GM19452 (cell line): ENCODE data around the gene TIAM1.
A peak's percentile ranks its signal among the peaks of the same experiment; 100 is the strongest.

Experiments used
- ATAC-seq: cut with Tn5 transposase; IDR thresholded peaks from one replicate; pipeline ENCODE4 v1.9.1; 2021; ENCODE audit not compliant: unreplicated experiment

TIAM1 gene

GRCh38 chr21:31140676-31141075, 203.4 kb downstream of the TIAM1 start:
- no peak for ATAC-seq

GRCh38 chr21:31140025-31140424, 204.0 kb downstream of the TIAM1 start:
- no peak for ATAC-seq

GRCh38 chr21:31137960-31138359, 206.1 kb downstream of the TIAM1 start:
- ATAC-seq: no peak

- no peak for ATAC-seq
These were observed 207.2 kb downstream of the TIAM1 start for GRCh38 chr21:31136891-31137290.

- ATAC-seq: no peak
These were observed 208.4 kb downstream of the TIAM1 start for GRCh38 chr21:31135531-31136184.

- no peak for ATAC-seq
These were observed 210.7 kb downstream of the TIAM1 start for GRCh38 chr21:31133243-31133830.

GRCh38 chr21:31132574-31133242, 211.4 kb downstream of the TIAM1 start:
- ATAC-seq: peak; percentile 60

- ATAC-seq: no peak
These were observed 213.2 kb downstream of the TIAM1 start for GRCh38 chr21:31130821-31131220.

GRCh38 chr21:31128234-31128633, 215.8 kb downstream of the TIAM1 start:
- no peak for ATAC-seq

GRCh38 chr21:31124010-31124409, 220.1 kb downstream of the TIAM1 start:
- no peak for ATAC-seq

GRCh38 chr21:31119199-31119598, 224.9 kb downstream of the TIAM1 start:
- no peak for ATAC-seq

- ATAC-seq: no peak
These were observed 226.7 kb downstream of the TIAM1 start for GRCh38 chr21:31117128-31117916.

- no peak for ATAC-seq
These were observed 228.8 kb downstream of the TIAM1 start for GRCh38 chr21:31115249-31115648.

- no peak for ATAC-seq
These were observed 233.0 kb downstream of the TIAM1 start for GRCh38 chr21:31111093-31111492.

- ATAC-seq: no peak
These were observed 233.6 kb downstream of the TIAM1 start for GRCh38 chr21:31110430-31110829.

GRCh38 chr21:31107871-31108270, 236.2 kb downstream of the TIAM1 start:
- no peak for ATAC-seq

- ATAC-seq: no peak
These were observed 236.8 kb downstream of the TIAM1 start for GRCh38 chr21:31107176-31107785.

GRCh38 chr21:31103571-31104265, 240.3 kb downstream of the TIAM1 start:
- no peak for ATAC-seq

- ATAC-seq: no peak
These were observed 240.9 kb downstream of the TIAM1 start for GRCh38 chr21:31103163-31103562.

- ATAC-seq: no peak
These were observed 244.9 kb downstream of the TIAM1 start for GRCh38 chr21:31099122-31099521.

- no peak for ATAC-seq
These were observed 245.5 kb downstream of the TIAM1 start for GRCh38 chr21:31098576-31099005.
